Left kidney (tissue), 8 donors: Measurements from ENCODE around the gene WASHC4. TPM values are rescaled to one million over a fixed set of nuclear protein-coding genes. Genes with fewer than 3 reads are reported as not detected.

Experiments used
- DNase-seq: peaks from one replicate; pipeline ENCODE4 v3.0.0-alpha.2; 2013
- long read RNA-seq, 8 donors: transcript quantifications; one replicate each; lab custom pipeline, GENCODE V29; 2026
- polyA plus RNA-seq: library from polyadenylated mRNA; unstranded; fragments of 120-200 nt; gene quantifications from one replicate; pipeline ENCODE4 v1.2.1, GENCODE V29; 2013; ENCODE audit not compliant: insufficient read length

WASHC4 gene, protein sequence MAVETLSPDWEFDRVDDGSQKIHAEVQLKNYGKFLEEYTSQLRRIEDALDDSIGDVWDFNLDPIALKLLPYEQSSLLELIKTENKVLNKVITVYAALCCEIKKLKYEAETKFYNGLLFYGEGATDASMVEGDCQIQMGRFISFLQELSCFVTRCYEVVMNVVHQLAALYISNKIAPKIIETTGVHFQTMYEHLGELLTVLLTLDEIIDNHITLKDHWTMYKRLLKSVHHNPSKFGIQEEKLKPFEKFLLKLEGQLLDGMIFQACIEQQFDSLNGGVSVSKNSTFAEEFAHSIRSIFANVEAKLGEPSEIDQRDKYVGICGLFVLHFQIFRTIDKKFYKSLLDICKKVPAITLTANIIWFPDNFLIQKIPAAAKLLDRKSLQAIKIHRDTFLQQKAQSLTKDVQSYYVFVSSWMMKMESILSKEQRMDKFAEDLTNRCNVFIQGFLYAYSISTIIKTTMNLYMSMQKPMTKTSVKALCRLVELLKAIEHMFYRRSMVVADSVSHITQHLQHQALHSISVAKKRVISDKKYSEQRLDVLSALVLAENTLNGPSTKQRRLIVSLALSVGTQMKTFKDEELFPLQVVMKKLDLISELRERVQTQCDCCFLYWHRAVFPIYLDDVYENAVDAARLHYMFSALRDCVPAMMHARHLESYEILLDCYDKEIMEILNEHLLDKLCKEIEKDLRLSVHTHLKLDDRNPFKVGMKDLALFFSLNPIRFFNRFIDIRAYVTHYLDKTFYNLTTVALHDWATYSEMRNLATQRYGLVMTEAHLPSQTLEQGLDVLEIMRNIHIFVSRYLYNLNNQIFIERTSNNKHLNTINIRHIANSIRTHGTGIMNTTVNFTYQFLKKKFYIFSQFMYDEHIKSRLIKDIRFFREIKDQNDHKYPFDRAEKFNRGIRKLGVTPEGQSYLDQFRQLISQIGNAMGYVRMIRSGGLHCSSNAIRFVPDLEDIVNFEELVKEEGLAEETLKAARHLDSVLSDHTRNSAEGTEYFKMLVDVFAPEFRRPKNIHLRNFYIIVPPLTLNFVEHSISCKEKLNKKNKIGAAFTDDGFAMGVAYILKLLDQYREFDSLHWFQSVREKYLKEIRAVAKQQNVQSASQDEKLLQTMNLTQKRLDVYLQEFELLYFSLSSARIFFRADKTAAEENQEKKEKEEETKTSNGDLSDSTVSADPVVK
- polyA plus RNA-seq: 79.2 TPM
- long read RNA-seq, donor 1, partial matches to known transcripts: 6 of 6 reads
- long read RNA-seq, donor 1, other reads (novel, unspliced or antisense): 0 of 6 reads
- long read RNA-seq, donor 2, partial matches to known transcripts: 7 of 8 reads
- long read RNA-seq, donor 2, other reads (novel, unspliced or antisense): 0 of 8 reads
- long read RNA-seq, donor 3, partial matches to known transcripts: 17 of 19 reads
- long read RNA-seq, donor 3, other reads (novel, unspliced or antisense): 0 of 19 reads
- long read RNA-seq, donor 4: 0 reads
- long read RNA-seq, donor 5, partial matches to known transcripts: 7 of 8 reads
- long read RNA-seq, donor 5, other reads (novel, unspliced or antisense): 0 of 8 reads
- long read RNA-seq, donor 6: 0 reads
- long read RNA-seq, donor 7, full-length matches to known transcripts: 6 of 14 reads
- long read RNA-seq, donor 7, partial matches to known transcripts: 8 of 14 reads
- long read RNA-seq, donor 7, other reads (novel, unspliced or antisense): 0 of 14 reads
- long read RNA-seq, donor 8: 0 reads

DNA sequence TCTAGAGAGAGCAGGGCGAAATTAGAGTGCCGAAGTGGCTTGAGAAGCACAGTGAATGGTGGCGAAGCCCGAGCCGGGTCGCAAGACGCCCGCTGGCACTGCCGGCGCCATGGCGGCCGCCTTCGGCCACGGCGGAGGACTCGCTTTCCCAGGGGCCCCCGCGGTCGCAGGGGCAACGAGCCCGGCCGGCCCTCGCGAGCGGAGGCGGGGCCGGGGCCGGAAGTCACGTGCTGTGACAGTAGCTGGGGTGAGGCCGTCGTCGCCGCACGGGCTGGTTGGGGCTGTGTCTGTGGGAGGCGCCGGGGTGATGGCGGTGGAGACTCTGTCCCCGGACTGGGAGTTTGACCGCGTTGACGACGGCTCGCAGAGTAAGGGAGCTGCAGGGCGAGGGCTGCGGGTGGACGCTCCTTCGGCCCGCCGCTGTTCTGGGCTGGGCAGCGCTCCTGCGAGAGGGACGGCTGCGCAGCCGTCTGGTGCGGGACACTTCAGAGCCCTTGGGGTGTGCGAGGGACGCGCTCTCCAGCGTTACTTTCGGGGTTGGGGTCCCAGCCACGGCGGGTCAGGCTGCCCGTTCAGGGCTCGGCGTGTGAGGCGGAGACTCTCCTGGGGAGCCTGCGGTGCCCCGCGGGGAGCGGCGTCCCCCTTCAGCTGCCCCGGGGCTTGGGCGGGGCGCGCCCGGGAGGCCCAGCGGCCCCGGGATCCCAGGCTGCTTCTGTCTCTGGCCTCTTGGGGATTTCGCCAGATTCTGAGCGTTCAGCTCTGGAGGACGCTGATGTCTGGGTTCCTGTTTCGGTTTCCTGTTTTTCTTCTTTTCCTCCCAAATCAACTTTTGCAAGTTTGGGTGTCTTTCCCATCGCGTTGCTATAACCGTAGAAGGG is at the start of gene WASHC4:
Gene WASHC4 (plus strand): TSS at position 238 of the 878 bp plus-strand sequence. CDS start 70 bp downstream, at position 308.
- DNase-seq: peak; percentile 93

DNA sequence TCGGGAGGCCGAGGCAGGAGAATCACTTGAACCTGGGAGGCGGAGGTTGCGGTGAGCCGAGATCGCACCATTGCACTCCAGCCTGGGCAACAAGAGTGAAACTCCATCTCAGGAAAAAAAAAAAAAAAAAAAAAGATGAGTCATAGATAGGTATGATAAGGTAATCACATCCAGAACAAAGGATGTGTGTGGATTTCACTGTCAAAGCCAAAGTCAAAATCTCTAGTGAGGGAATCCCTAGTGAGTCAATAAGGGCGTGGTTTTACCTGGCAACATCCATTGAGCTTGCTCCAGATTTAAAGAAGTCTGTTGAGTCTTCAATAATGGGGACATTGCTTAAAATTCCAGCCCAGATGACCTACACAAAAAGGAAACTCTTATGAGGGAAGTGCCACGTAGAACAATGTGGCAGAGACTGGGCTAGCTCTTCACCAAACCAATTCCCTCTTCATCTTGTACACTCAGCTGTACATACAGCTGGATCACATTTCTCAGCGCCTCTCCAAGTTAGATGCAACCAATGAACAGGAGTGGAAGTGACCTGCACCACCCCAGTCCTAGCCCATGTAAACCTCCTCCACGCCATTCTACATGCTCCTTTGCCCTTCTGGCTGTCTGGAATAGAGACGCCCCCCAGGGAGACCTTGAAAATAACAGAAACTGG is 46.7 kb upstream of the WASHC4 start:
- DNase-seq: no peak

DNA sequence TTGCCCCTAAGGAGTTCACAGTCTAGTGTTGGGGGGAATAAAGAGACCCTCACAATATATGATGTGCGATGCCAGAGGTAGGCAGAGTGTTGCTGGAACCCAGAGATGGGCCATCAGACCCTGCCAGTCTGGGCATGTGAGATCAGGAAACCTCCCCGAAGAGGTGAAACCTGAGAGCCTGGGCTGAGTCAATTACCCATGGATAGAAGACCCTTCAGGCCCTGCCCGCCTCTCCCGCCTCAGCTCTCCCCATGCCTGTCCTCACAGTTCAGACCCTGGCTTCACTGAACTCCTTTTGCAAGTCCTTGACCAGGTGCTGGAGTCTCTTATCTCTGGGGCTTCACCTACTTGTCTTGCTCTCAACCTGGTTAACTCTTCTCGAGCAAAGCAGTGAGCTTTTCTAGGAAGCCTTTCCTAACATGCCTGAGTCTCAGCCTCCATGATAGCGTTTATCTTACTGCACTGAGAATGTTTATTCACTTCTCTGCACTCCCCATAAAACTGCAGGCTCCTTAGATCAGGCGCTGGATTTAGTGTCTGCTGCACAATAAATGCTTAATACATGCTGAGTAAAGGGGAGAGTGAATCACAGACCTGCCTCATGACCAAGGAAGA is 42.9 kb upstream of the WASHC4 start:
- peak; percentile 36 for DNase-seq

GRCh38 chr12:105067511-105068031 is 40.0 kb upstream of the WASHC4 start:
- DNase-seq: no peak

DNA sequence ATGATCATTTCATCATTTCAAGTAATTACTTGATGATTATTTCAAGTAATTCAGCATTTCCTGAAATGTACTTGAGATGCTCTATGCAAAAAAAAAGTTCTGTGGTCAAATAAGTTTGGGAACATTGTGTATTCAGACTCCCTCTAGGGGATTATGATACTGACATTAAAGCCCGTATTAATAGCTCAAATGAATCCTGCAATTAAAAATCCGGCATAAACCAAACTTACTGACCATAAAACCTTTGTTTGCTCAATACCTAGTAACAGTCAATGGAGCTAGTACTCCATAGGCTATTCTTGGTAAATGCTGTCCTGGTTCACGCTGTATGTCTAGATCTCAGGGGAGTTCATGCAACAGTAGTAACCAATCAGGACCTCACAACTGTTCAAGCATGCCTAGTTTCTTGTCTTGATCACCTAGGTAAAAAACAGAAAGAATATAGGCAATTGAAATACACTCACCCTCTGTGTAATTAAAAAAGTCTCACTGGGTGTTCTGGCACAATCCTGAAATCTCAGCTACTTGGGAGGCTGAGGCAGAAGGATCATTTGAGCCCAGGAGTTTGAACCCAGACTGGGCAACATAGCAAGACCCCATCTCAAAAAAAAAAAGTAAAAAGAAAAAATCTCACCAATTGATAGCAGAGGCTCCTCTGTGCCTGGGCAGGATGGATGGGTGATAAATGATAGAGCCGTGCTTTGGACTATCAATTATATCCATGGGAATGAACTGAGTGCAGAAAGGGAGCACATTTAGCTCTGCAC is 37.4 kb upstream of the WASHC4 start:
- DNase-seq: no peak

DNA sequence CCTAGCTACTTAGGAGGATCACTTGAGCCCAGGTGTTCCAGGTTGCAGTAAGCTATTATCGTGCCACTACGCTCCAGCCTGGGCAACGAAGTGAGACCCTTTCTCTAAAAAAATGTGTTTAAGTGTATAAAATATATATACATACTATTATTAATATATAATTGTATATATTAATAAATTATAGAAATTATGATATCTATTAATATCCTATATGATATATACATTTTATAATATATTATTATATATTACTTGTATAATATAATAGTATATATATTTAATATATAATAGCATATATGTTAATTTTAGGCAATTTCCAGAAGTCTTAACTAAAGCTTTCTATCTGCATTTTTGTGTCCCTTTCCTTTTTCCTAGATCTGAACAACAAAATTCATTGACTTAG is 35.5 kb upstream of the WASHC4 start:
- no peak for DNase-seq

GRCh38 chr12:105072888-105073488 is 34.5 kb upstream of the WASHC4 start:
- DNase-seq: no peak

DNA sequence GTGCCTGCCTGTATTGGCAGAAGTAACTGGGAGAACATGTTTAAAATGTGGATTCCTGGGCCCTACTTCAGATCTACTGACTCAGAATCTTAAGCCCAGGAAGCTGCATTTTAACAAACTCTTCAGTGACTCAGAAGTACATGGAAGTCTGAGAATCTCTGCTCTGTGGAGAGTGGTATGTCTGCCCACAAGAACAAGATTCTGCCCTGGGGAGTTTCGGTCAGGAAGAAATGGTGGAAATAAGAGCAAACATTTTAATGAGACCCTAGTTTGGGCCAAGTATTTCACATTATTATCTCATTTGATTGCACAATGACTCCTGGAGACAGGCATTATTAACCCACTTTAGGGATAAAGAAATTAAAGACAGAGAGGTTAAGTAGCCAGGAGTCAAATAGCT is 31.4 kb upstream of the WASHC4 start:
- DNase-seq: no peak

DNA sequence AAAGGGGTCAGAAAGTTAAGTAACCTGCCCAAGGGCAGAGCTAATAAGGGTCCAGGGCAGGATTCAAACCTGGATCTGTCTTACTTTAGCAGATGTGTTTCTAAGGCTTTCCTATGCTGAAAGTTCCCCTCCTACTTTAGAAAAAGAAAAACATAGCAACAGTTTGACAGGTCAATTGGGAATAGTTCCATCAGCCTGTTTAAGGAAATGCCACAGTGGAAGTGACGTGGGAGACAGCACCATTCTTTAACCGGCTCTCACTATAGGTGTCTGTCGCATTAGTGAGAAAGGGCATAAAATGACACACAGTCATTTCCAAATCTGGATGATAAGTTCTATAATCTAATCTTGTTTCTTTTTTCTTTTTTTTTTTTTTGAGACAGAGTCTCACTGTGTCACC is 30.6 kb upstream of the WASHC4 start:
- DNase-seq: no peak

DNA sequence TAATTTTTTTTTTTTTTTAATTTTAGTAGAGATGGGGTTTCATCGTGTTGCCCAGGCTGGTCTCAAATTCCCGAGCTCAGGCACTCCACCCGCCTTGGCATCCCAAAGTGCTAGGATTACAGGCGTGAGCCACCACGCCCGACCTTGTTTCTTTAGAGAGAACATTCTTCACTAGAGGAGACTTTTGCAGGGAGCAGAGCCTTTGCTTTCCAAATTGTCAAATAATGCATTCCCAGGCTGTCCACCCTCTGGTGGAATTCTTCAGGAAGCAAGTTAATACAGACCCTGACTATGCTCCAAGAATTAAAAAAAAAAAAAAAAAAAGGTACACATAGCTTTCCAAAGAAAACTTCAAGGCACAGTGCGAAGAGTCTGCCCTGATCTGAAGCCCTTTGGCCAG is 30.1 kb upstream of the WASHC4 start:
- DNase-seq: no peak

DNA sequence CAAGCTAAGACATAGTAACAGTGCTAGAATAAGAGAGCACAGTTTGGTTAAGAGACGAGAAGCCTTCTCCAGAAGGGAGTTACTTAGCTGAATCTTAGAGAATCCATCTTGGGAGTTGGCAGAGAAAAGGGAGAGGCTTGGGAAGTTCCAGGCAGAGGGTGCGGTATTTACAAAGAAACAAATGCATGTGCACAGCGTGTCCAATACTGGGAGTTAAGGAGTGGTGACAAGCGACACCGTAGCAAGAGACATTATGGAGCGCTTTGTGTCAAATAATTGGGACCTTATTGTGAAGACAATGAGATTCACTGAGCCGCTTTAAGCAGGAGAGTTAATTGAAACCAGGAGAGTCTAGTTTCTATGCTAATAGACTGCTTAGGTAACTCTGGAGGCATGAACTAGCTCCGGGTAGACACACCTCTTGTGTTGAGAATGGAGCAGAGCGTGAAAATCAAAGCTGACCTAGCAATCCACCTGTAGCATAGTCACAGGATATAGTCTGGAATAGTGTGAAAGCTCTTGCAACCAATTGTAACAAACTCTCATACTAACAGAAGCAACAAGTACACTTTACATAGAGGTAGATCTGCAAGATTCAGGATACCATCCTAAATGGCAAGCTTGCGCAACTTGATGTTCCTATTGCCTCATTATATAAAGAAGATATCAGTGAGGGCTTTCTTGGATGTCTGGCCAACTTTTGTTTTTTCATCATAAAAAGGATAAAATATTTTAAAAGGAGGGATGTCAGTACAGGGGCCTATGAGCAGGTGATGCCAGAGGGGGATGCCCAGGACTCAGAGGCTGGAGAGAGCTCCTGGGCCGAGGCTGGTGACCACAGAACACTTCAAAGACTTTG is 28.6 kb upstream of the WASHC4 start:
- DNase-seq: no peak

GRCh38 chr12:105083031-105083430 is 24.5 kb upstream of the WASHC4 start:
- no peak for DNase-seq

GRCh38 chr12:105083551-105084105 is 23.9 kb upstream of the WASHC4 start:
- DNase-seq: no peak

- no peak for DNase-seq
These were observed 23.0 kb upstream of the WASHC4 start, which contains the start of gene ALDH1L2 for GRCh38 chr12:105084251-105085250. ALDH1L2 (minus strand) TSS chr12:105084458; CDS start chr12:105084436, 22 bp downstream.

- no peak for DNase-seq
These were observed 22.0 kb upstream of the WASHC4 start for GRCh38 chr12:105085501-105085900.
